NCI-H345 (cell line): Measurements from ENCODE around the gene FARSA.
A peak's percentile ranks its signal among the peaks of the same experiment; 100 is the strongest.
"Not testable (repeated sequence)": the region's sequence is repeated elsewhere in the genome, so short reads cannot be mapped to it uniquely, and the experiment has no call there.

Source experiments
- DNase-seq: peaks from one replicate; lab custom pipeline; 2025; lab: John Stamatoyannopoulos, UW

Gene FARSA

GRCh38 chr19:12937927-12938778 lies 4.6 kb upstream of the FARSA start, which contains the start of gene CALR:
Gene CALR (plus strand): TSS chr19:12938609. CDS start chr19:12938680, 71 bp downstream.
- DNase-seq, result peak; percentile 88

DNA sequence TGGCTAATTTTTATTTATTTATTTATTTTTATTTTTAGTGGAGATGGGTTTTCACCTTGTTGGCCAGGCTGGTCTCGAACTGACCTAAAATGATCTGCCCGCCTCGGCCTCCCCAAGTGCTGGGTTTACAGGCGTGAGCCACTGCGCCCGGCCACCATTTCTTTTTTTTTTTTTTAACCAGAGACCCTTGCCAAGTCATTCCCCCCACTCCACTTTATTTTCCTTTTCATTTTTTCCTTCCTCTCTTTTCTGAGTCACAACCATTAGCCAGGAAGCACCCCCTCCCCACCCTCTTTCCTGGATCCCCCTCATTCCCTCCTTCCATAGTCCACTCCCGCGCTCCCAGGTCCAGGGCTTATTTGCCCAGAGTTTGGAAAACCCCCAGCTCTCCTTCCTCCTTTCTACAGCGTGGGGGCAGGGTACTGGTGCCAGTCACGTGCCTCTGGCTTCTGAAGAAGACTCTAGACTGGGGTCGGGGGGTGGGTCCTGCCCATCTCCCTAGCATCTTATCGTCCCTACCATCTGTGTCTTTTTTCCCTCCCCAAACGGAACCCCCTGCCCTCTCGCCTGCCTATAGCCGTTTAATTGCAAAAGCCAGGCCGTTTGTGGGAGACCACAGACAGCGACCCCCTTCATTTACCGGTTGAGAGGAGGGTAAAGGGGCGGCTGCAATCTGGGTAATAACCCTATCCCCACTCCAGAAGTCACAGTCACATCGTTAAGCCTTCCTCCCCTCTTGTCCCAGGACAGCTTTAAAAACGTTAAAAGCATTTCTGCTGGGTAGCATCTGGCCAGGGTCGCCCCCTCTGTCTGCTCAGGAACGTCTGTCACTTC lies 3.8 kb upstream of the FARSA start:
- DNase-seq, result no peak

- no peak for DNase-seq
Observed at GRCh38 chr19:12936582-12936981, 3.1 kb upstream of the FARSA start.

- DNase-seq, result no peak
Observed at GRCh38 chr19:12935071-12935470, 1.6 kb upstream of the FARSA start.

DNA sequence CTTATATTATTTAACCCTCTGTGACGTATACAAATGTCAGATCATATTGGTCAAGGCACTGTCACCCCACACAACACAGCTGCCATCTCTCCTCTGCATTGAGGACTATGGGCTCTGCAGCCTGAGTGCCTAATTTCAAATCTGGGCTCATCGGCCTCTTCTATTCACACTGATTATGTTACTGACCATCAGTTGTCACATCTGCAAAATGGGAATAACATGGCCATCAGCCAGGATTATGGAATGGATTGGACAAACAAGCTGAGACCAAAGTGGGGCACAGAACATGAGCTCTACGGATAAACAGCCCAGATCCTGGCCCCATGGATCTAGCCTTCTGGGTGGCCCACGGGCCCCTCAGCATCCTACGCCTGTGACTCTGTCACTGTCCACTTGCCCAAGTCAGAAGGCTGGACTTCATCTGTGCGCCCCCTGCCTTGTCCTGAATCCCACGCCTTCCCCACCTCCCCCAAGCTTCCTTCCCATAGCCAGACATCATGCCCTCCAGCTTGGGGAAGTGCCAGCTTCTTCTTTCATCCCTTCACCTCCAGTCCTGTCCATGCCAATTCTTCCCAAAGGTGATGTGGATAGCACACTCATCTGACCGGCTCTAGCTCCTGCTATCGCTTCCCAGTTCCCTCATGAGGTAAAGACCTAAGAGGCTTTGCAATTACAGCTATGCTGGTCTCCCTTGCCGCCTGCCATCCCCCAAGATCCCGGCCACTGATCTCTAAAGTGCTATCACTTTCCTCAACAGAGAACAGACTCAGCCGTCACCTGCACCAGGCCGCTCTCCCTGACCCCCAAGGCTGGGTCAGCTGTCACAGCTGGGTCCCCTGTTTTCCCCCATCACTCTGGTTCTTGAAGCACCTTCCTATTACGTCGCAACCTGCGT lies 872 bp downstream of the FARSA start:
- no peak for DNase-seq

GRCh38 chr19:12930002-12930645 lies 3.4 kb downstream of the FARSA start:
- DNase-seq, result no peak

- no peak for DNase-seq
Observed at GRCh38 chr19:12924621-12925310, 8.7 kb downstream of the FARSA start.

DNA sequence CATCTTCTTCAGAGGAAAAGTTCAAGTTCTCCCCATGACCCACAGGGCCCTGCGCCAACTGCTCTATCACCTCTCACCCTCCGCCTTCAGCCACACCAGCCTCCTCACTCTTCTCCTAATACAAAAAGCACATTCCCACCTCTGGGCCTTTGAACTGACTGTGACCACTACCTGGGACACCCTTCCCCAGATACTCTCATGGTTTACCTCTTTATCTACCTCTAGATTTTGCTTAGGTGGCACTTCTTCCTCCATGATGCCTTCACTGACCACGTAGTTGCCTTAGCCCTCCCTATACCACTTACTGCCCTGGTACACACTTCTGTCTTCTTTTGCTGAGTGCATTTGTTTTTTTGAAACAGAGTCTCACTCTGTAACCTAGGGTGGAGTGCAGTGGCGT lies 10.6 kb downstream of the FARSA start:
- no peak for DNase-seq

DNA sequence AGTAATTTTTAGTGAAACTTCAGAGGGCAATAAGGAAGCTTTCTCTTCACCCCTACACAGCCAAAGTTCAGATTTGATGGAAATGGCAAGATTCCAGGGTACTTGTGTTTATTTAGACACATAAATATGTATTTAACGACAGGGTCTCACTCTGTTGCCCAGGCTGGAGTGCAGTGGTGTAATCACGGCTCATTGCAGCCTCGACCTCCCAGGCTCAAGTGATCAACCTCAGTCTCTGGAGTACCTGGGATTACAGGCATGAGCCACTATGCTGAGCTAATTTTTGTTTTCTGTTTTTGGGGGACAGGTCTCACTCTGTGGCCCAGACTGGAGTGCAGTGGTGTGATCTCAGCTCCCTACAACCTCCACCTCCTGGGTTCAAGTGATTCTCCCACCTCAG lies 12.5 kb downstream of the FARSA start:
- no peak for DNase-seq

- no peak for DNase-seq
Observed at GRCh38 chr19:12918253-12918652, 15.3 kb downstream of the FARSA start.

GRCh38 chr19:12915860-12916259 lies 17.7 kb downstream of the FARSA start:
- not testable (repeated sequence) for DNase-seq

GRCh38 chr19:12913851-12914690 lies 19.4 kb downstream of the FARSA start:
- DNase-seq, result no peak

DNA sequence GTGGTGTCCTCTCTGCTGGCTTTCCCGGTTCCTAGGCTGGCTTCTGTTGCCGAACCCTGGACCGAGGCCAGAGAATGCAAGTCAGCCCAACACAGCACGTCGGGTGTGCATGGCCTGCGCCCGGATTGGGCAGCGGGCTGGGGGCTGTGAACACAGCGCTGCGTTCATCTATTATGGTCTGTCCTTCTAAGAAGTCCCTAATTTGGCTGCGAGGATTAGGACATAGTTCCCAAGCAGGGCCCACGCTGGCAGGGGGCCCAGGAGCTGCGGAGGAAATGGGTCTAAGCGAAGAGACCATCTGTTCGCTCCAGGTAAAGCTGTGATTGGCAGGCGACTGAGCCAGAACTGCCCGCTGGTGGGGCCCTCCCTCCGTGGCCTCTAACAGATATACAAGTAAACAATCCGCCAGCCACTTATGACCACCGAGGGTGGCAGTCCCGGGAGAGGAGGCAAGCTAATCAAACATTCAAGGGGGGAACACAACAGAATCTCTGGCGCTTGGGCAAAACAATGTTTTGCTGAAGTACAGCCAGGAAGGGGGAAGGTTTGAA lies 20.4 kb downstream of the FARSA start:
- peak; percentile 88 for DNase-seq

DNA sequence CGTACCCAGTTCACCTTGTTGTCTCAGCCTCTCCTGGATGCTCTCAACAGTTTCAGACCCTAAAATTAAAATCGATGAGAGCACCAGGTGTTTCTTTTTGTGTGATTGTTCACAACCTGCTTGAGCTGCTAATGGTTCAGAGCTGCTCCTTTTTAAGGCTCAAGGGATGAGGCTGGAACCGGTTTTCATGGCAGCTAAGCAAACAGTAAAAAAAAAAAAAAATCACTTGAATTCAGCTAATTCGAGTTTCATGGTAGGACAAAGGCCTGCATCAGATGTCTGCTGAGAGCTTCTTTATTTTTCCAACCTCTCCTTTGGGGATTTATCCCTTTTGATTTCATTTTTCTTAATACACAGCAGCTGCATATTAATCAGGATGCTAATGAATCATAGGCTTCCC lies 20.9 kb downstream of the FARSA start:
- DNase-seq, result peak; percentile 81

DNA sequence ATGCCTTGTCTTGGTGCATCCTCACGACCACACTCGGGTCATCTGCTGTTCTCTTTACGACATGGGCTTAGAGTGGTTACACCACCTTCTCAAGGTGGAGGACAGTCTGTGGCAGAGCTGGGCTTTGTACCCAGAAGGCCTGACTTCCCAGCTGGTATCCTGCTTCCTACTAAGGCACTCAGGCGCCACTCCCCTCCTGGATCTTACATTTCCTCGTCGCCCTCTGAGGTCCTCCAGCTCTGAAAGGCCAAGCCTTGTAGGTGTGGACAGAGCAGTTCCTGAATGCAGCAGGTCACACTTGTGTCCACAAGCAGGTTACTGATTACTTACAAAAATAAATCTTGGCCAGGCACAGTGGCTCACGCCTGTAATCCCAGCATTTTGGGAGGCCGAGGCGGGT lies 26.3 kb downstream of the FARSA start:
- no peak for DNase-seq

- no peak for DNase-seq
Observed at GRCh38 chr19:12899891-12900518, 33.5 kb downstream of the FARSA start.

DNA sequence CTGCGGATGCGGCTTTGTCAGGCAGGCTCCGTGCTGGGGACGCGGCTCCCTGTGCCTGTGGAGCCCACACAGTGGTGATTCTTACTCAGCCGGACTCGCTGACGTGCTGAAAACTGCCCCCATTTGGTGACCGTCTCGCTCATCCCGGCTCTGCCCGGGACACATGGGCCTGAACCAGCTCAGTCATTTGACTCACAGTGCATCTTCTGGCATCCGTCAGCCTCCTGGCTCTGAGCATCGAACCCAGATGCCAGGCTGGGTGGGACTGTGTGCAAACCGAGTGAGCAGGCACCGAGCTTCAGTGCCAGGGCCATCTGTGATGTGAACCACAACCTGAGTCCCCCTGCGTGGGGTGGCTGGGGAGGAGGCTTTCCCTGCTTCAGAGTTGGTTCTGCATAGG lies 37.1 kb downstream of the FARSA start:
- no peak for DNase-seq

GRCh38 chr19:12893582-12893981 lies 39.9 kb downstream of the FARSA start:
- no peak for DNase-seq

DNA sequence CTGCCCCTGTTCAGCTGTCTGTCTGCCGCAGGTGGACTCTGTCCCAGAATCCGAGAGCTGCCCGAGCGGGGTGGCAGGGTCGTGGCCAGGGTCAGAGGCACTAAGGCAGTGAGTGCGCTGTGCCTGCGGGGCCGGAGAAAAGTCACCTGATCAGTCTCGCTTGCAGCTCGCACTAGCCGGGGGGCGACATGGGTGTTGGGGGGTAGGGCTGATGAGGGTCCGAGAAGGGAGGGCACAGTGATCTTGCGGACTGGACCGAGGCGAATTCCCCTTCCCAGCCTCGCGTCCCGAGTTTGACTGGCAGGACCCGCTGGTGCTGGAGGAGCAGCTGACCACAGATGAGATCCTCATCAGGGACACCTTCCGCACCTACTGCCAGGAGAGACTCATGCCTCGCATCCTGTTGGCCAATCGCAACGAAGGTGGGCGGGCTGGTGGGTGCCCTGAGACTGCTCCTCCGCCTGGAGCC lies 41.9 kb downstream of the FARSA start:
- no peak for DNase-seq
